Liver (tissue), 3 donors: ENCODE data around the gene NDUFAF7.

Source experiments
- EGR1 ChIP-seq, 2 donors: IDR thresholded peaks; 2 replicates each; pipeline ENCODE4 v1.6.1; 2016 to 2018; ENCODE audit warnings: antibody characterized with exemption in 2 of 2, low read depth in 2 of 2
- FOXA1 ChIP-seq: IDR thresholded peaks from 2 replicates; pipeline ENCODE4 v1.6.1; 2016; ENCODE audit warnings: antibody characterized with exemption
- GABPA ChIP-seq, 2 donors: IDR thresholded peaks in 1 of 2; conservative IDR thresholded peaks in 1 of 2; 2 replicates each; pipeline ENCODE4 v1.6.1; 2016; ENCODE audit warnings: antibody characterized with exemption in 2 of 2, mild to moderate bottlenecking in 1 of 2, moderate library complexity in 1 of 2
- JUND ChIP-seq, 2 donors: IDR thresholded peaks; 2 replicates each; pipeline ENCODE4 v1.6.1; 2016; ENCODE audit warnings: antibody characterized with exemption in 2 of 2
- NR2F2 ChIP-seq: IDR thresholded peaks from 2 replicates; pipeline ENCODE4 v1.6.1; 2016; ENCODE audit warnings: antibody characterized with exemption
- RAD21 ChIP-seq, 2 donors: IDR thresholded peaks; 2 replicates each; pipeline ENCODE4 v1.6.1; 2016; ENCODE audit warnings: antibody characterized with exemption in 2 of 2, mild to moderate bottlenecking in 2 of 2
- REST ChIP-seq: IDR thresholded peaks from 2 replicates; pipeline ENCODE4 v1.6.1; 2016; ENCODE audit warnings: antibody characterized with exemption, mild to moderate bottlenecking
- SP1 ChIP-seq: IDR thresholded peaks from 2 replicates; pipeline ENCODE4 v1.6.1; 2018; ENCODE audit warnings: antibody characterized with exemption, mild to moderate bottlenecking
- TAF1 ChIP-seq: conservative IDR thresholded peaks from 2 replicates; pipeline ENCODE4 v1.6.1; 2016; ENCODE audit warnings: antibody characterized with exemption, mild to moderate bottlenecking
- YY1 ChIP-seq: IDR thresholded peaks from 2 replicates; pipeline ENCODE4 v1.6.1; 2016; ENCODE audit warnings: antibody characterized with exemption, mild to moderate bottlenecking
- TF ChIP-seq, protein P1 (sequence below): IDR thresholded peaks from 2 replicates; pipeline ENCODE4 v1.6.1; 2016; ENCODE audit warnings: antibody characterized with exemption
- TF ChIP-seq, protein P2 (sequence below): fragments of 150-350 bp; IDR thresholded peaks from 2 replicates; pipeline ENCODE4 v1.5.1; 2017; ENCODE audit warnings: improper control_type of control experiment, low read depth, low read length; ENCODE audit not compliant: missing input control
- TF ChIP-seq, protein P3 (sequence below): IDR thresholded peaks from 2 replicates; pipeline ENCODE4 v1.6.1; 2016; ENCODE audit warnings: antibody characterized with exemption
- TF ChIP-seq, protein P4 (sequence below): IDR thresholded peaks from 2 replicates; pipeline ENCODE4 v1.6.1; 2016; ENCODE audit warnings: antibody characterized with exemption
- donor health status: healthy.
- donor health status: healthy.

GRCh38 chr2:37243435-37243834 lies 12.0 kb downstream of the NDUFAF7 start:
- TF ChIP-seq EGR1 (IDR thresholded peaks at IDR 0.05; ENCODE audit: low read depth in 2 of 2) = no peak
- TF ChIP-seq, protein P1, sequence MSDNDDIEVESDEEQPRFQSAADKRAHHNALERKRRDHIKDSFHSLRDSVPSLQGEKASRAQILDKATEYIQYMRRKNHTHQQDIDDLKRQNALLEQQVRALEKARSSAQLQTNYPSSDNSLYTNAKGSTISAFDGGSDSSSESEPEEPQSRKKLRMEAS = no peak
- TF ChIP-seq GABPA (IDR thresholded peaks at IDR 0.05 in 1 of 2, conservative IDR thresholded peaks at IDR 0.05 in 1 of 2) = no peak
- TF ChIP-seq, protein P2, sequence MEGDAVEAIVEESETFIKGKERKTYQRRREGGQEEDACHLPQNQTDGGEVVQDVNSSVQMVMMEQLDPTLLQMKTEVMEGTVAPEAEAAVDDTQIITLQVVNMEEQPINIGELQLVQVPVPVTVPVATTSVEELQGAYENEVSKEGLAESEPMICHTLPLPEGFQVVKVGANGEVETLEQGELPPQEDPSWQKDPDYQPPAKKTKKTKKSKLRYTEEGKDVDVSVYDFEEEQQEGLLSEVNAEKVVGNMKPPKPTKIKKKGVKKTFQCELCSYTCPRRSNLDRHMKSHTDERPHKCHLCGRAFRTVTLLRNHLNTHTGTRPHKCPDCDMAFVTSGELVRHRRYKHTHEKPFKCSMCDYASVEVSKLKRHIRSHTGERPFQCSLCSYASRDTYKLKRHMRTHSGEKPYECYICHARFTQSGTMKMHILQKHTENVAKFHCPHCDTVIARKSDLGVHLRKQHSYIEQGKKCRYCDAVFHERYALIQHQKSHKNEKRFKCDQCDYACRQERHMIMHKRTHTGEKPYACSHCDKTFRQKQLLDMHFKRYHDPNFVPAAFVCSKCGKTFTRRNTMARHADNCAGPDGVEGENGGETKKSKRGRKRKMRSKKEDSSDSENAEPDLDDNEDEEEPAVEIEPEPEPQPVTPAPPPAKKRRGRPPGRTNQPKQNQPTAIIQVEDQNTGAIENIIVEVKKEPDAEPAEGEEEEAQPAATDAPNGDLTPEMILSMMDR = no peak
- TF ChIP-seq FOXA1 = no peak
- no peak for TF ChIP-seq SP1
- no peak for TF ChIP-seq YY1
- TF ChIP-seq, protein P3, sequence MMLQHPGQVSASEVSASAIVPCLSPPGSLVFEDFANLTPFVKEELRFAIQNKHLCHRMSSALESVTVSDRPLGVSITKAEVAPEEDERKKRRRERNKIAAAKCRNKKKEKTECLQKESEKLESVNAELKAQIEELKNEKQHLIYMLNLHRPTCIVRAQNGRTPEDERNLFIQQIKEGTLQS = no peak
- TF ChIP-seq TAF1 = no peak
- TF ChIP-seq RAD21 (IDR thresholded peaks at IDR 0.05) = no peak
- TF ChIP-seq, protein P4, sequence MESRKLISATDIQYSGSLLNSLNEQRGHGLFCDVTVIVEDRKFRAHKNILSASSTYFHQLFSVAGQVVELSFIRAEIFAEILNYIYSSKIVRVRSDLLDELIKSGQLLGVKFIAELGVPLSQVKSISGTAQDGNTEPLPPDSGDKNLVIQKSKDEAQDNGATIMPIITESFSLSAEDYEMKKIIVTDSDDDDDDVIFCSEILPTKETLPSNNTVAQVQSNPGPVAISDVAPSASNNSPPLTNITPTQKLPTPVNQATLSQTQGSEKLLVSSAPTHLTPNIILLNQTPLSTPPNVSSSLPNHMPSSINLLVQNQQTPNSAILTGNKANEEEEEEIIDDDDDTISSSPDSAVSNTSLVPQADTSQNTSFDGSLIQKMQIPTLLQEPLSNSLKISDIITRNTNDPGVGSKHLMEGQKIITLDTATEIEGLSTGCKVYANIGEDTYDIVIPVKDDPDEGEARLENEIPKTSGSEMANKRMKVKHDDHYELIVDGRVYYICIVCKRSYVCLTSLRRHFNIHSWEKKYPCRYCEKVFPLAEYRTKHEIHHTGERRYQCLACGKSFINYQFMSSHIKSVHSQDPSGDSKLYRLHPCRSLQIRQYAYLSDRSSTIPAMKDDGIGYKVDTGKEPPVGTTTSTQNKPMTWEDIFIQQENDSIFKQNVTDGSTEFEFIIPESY = no peak
- TF ChIP-seq REST = no peak
- no peak for TF ChIP-seq JUND (IDR thresholded peaks at IDR 0.05)
- no peak for TF ChIP-seq NR2F2
